GM23338 (cell line): Measurements from ENCODE around the gene EMC9. TPM values are rescaled to one million over a fixed set of nuclear protein-coding genes. Genes with fewer than 3 reads are reported as not detected.

Experiments
- ATAC-seq: fragments of 200-7000 bp; cut with Tn5 transposase; 3 replicates; pipeline ENCODE4 v1.9.1; 2020
- DNase-seq: peaks from one replicate; pipeline ENCODE4 v3.0.0-alpha.2; 2015; ENCODE audit warnings: low spot score
- H2AFZ ChIP-seq: fragments of 200-600 bp; sonication (generic); 2 replicates; pipeline ENCODE4 v1.8.0; 2016; ENCODE audit warnings: antibody characterized with exemption, mild to moderate bottlenecking, moderate library complexity
- H3F3A ChIP-seq: fragments of 200-600 bp; sonication (generic); replicated peaks from 2 replicates; pipeline ENCODE4 v1.8.0; 2017; ENCODE audit warnings: antibody characterized with exemption, mixed run types, low read depth
- H3K27ac ChIP-seq: fragments of 200-600 bp; sonication (generic); 2 replicates; pipeline ENCODE4 v1.6.1; 2016; ENCODE audit warnings: low read depth
- H3K27me3 ChIP-seq: fragments of 200-600 bp; sonication (generic); 2 replicates; pipeline ENCODE4 v1.8.0; 2016; ENCODE audit warnings: mild to moderate bottlenecking, mixed run types, moderate library complexity; ENCODE audit not compliant: insufficient read depth
- H3K36me3 ChIP-seq: fragments of 200-600 bp; sonication (generic); 2 replicates; pipeline ENCODE4 v1.8.0; 2016; ENCODE audit warnings: mild to moderate bottlenecking; ENCODE audit not compliant: insufficient read depth
- H3K4me1 ChIP-seq: fragments of 200-600 bp; sonication (generic); 2 replicates; pipeline ENCODE4 v1.8.0; 2016; ENCODE audit warnings: mild to moderate bottlenecking, moderate library complexity; ENCODE audit not compliant: insufficient read depth
- H3K4me2 ChIP-seq: fragments of 200-600 bp; sonication (generic); 2 replicates; pipeline ENCODE4 v1.7.1; 2017; ENCODE audit warnings: mixed run types
- H3K4me3 ChIP-seq: fragments of 200-600 bp; sonication (generic); 2 replicates; pipeline ENCODE4 v1.6.1; 2016; ENCODE audit warnings: mixed run types
- H3K79me2 ChIP-seq: fragments of 200-600 bp; sonication (generic); replicated peaks from 2 replicates; pipeline ENCODE4 v1.8.0; 2017; ENCODE audit warnings: mild to moderate bottlenecking; ENCODE audit not compliant: insufficient read depth
- H3K9me2 ChIP-seq: fragments of 200-600 bp; sonication (generic); 2 replicates; pipeline ENCODE4 v1.8.0; 2017; ENCODE audit not compliant: insufficient read depth
- H4K20me1 ChIP-seq: fragments of 200-600 bp; sonication (generic); replicated peaks from 2 replicates; pipeline ENCODE4 v1.8.0; 2017; ENCODE audit warnings: mild to moderate bottlenecking; ENCODE audit not compliant: insufficient read depth
- H3K27ac Mint-ChIP-seq: 2 replicates; pipeline ENCODE4 v1.8.0; 2020; ENCODE audit warnings: inconsistent platforms, mild to moderate bottlenecking, moderate library complexity, mixed read lengths
- H3K27me3 Mint-ChIP-seq: 3 replicates; pipeline ENCODE4 v1.8.0; 2022; ENCODE audit warnings: low read depth, mild to moderate bottlenecking, moderate library complexity, mixed read lengths, inconsistent platforms; ENCODE audit not compliant: insufficient read depth, poor library complexity
- H3K36me3 Mint-ChIP-seq: 3 replicates; pipeline ENCODE4 v1.8.0; 2021; ENCODE audit warnings: low read depth, mild to moderate bottlenecking, inconsistent platforms, moderate library complexity, mixed read lengths
- H3K4me1 Mint-ChIP-seq: 3 replicates; pipeline ENCODE4 v1.8.0; 2020; ENCODE audit warnings: mild to moderate bottlenecking, inconsistent platforms, mixed read lengths
- H3K4me3 Mint-ChIP-seq: 3 replicates; pipeline ENCODE4 v1.8.0; 2021; ENCODE audit warnings: moderate library complexity, mild to moderate bottlenecking, inconsistent platforms, mixed read lengths
- H3K9me3 Mint-ChIP-seq: 3 replicates; pipeline ENCODE4 v1.8.0; 2020; ENCODE audit warnings: moderate library complexity, mild to moderate bottlenecking, inconsistent platforms, mixed read lengths
- CREB1 ChIP-seq: fragments of 250-450 bp; sonication (Bioruptor Pico); IDR thresholded peaks from 2 replicates; pipeline ENCODE4 v1.5.0; 2020; ENCODE audit warnings: low read depth, mild to moderate bottlenecking, moderate library complexity
- EZH2 ChIP-seq: fragments of 200-600 bp; sonication (generic); IDR thresholded peaks from one replicate; pipeline ENCODE4 v1.8.0; 2017; ENCODE audit warnings: antibody characterized with exemption, mild to moderate bottlenecking, low read depth; ENCODE audit not compliant: unreplicated experiment
- EZH2phosphoT487 ChIP-seq: fragments of 200-600 bp; sonication (generic); IDR thresholded peaks from one replicate; pipeline ENCODE4 v1.8.1; 2018; ENCODE audit warnings: antibody characterized with exemption; ENCODE audit not compliant: unreplicated experiment
- JUNB ChIP-seq: IDR thresholded peaks from one replicate; pipeline ENCODE4 v1.6.1; 2016; ENCODE audit warnings: antibody characterized with exemption; ENCODE audit not compliant: unreplicated experiment
- NANOG ChIP-seq: IDR thresholded peaks from 2 replicates; pipeline ENCODE4 v1.6.1; 2016; ENCODE audit warnings: antibody characterized with exemption, borderline replicate concordance
- POLR2AphosphoS5 ChIP-seq: IDR thresholded peaks from 2 replicates; pipeline ENCODE4 v1.6.1; 2016; ENCODE audit warnings: antibody characterized with exemption, low read depth
- STAT1 ChIP-seq: IDR thresholded peaks from one replicate; pipeline ENCODE4 v1.6.1; 2016; ENCODE audit warnings: antibody characterized with exemption; ENCODE audit not compliant: unreplicated experiment
- ZNF114 ChIP-seq: fragments of 250-450 bp; sonication (Bioruptor Pico); IDR thresholded peaks from 2 replicates; pipeline ENCODE4 v1.5.0; 2020; ENCODE audit warnings: mild to moderate bottlenecking, moderate library complexity
- ZNF331 ChIP-seq: fragments of 250-450 bp; sonication (Bioruptor Pico); IDR thresholded peaks from 2 replicates; pipeline ENCODE4 v1.5.0; 2020; ENCODE audit warnings: low read depth, mild to moderate bottlenecking, moderate library complexity
- polyA plus RNA-seq: library from polyadenylated mRNA; unstranded; fragments of >200 nt; fragmentation: Nextera tagmentation; extraction: Ambion mirVana; gene quantifications from 2 replicates; pipeline ENCODE4 v1.2.1, GENCODE V29; 2016
- total RNA-seq: library from RNA; depleted of rRNA; stranded (reverse); fragments of >200 nt; shearing (Covaris generic); gene quantifications from 2 replicates; pipeline ENCODE4 v1.2.3, GENCODE V29; 2014
- TF ChIP-seq, protein P1 (sequence below): IDR thresholded peaks from one replicate; pipeline ENCODE4 v1.6.1; 2018; ENCODE audit warnings: antibody characterized with exemption; ENCODE audit not compliant: unreplicated experiment
- TF ChIP-seq, protein P2 (sequence below): fragments of 250-450 bp; sonication (Bioruptor Pico); IDR thresholded peaks from 2 replicates; pipeline ENCODE4 v1.5.0; 2020; ENCODE audit warnings: mild to moderate bottlenecking, moderate library complexity

Gene EMC9
- total and polyA plus RNA-seq, 2 experiments from 2014 or later: 30.0 to 64.2 TPM

DNA sequence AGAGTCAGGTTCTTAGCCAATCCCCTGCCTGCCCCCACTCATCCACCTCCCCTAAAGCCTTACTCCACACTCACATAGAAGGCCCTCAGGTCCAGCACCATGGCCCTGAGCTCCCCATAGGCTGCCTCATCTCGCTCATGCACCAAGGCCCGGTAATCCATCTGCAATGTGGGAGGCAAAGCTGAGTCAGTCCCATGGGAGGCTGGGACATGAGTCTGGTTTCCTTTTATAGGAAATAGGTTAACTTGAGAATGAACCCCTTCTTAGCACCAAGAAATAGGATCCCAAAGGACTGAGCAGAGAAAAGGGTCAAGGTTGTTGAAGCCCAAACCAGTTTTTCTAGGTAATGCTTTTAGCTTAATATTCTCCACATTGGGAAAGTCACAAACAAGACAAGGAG is 2.1 kb upstream of the EMC9 start:
- no peak overlapping the region for H3K4me2 ChIP-seq
- no peak for DNase-seq
- TF ChIP-seq ZNF331 (CRISPR knock-in tag): no peak
- TF ChIP-seq POLR2AphosphoS5: no peak
- peaks cover 16% of the 10 kb centered on the region for H4K20me1 ChIP-seq
- no peak overlapping the region for H3K4me3 ChIP-seq
- H3K27ac ChIP-seq: no peak overlapping the region
- Mint-ChIP-seq H3K36me3 (peaks cover 49% of the 10 kb centered on the region), H3K4me3 (no peak overlapping the region), H3K9me3 (no peaks in the 10 kb centered on the region), H3K27me3 (peaks cover 27% of the 10 kb centered on the region), H3K27ac (no peak overlapping the region), H3K4me1 (peaks cover 35% of the 10 kb centered on the region)
- H3K9me2 ChIP-seq: no peaks in the 10 kb centered on the region
- peaks cover 23% of the 10 kb centered on the region for H3K4me1 ChIP-seq
- H3K36me3 ChIP-seq: peaks cover 15% of the 10 kb centered on the region; the same call in 1 of the 2 replicates
- no peak overlapping the region for H2AFZ ChIP-seq
- H3K79me2 ChIP-seq: peaks cover 46% of the 10 kb centered on the region
- no peaks in the 10 kb centered on the region for H3K27me3 ChIP-seq
- no peak for ATAC-seq
- H3F3A ChIP-seq: peaks cover 21% of the 10 kb centered on the region

DNA sequence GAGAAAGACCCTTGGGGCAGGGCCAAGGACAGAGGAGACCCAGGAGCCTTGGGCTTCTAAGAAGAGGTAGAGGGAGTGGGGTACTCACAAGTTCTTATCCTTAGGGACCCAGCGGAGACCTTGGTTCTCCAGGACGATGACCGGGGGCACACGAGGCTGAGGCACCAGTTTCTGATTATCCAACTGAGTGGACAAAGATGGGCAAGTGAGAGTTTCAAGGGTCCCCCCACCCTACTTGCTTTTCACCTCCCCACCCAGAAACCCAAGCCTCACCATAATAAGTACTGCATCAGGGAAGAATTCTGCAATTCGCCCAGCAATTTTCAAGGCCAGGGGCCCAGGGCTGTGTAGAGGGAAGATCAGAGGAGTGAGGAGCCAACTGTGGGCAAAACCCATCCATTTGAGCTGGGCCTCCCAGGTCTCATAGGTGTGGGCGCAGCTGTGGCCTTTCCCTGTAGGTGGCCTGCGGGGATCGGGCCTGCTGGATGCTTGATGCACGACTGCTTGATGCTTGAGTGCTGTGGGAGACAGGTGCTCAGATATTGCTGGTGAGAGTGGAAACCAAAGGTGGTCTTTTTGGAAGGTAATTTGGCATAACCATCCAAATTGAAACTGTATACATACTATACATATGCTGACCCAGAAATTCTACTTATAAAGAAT is 2.0 kb downstream of the EMC9 start:
- Histone ChIP-seq H3K79me2 (peaks cover 20% of the 10 kb centered on the region), H3K9me2 (no peaks in the 10 kb centered on the region), H3K27ac (no peak overlapping the region), H3K36me3 (peaks cover 18% of the 10 kb centered on the region; the same call in 1 of the 2 replicates), H3K4me2 (peak overlapping the region; percentile 95), H4K20me1 (peaks cover 9% of the 10 kb centered on the region), H3K4me1 (peaks cover 25% of the 10 kb centered on the region), H2AFZ (no peak overlapping the region), H3K27me3 (no peaks in the 10 kb centered on the region), H3F3A (peaks cover 39% of the 10 kb centered on the region), H3K4me3 (peak overlapping the region; percentile 99)
- peak; percentile 38 for DNase-seq
- H3K9me3 Mint-ChIP-seq: no peaks in the 10 kb centered on the region
- peaks cover 38% of the 10 kb centered on the region for H3K4me1 Mint-ChIP-seq
- peak overlapping the region; percentile 67; the same call in 1 of the 2 replicates for H3K27ac Mint-ChIP-seq
- H3K4me3 Mint-ChIP-seq: peak overlapping the region; percentile 99
- peaks cover 25% of the 10 kb centered on the region for H3K27me3 Mint-ChIP-seq
- peaks cover 49% of the 10 kb centered on the region for H3K36me3 Mint-ChIP-seq
- ATAC-seq: no peak
- no peak for TF ChIP-seq POLR2AphosphoS5
- no peak for TF ChIP-seq EZH2phosphoT487
- no peak for TF ChIP-seq ZNF114 (CRISPR knock-in tag)
- TF ChIP-seq CREB1: no peak
- no peak for TF ChIP-seq JUNB
- TF ChIP-seq NANOG: no peak
- TF ChIP-seq STAT1: no peak
- no peak for TF ChIP-seq ZNF331 (CRISPR knock-in tag)
- TF ChIP-seq, protein P1, sequence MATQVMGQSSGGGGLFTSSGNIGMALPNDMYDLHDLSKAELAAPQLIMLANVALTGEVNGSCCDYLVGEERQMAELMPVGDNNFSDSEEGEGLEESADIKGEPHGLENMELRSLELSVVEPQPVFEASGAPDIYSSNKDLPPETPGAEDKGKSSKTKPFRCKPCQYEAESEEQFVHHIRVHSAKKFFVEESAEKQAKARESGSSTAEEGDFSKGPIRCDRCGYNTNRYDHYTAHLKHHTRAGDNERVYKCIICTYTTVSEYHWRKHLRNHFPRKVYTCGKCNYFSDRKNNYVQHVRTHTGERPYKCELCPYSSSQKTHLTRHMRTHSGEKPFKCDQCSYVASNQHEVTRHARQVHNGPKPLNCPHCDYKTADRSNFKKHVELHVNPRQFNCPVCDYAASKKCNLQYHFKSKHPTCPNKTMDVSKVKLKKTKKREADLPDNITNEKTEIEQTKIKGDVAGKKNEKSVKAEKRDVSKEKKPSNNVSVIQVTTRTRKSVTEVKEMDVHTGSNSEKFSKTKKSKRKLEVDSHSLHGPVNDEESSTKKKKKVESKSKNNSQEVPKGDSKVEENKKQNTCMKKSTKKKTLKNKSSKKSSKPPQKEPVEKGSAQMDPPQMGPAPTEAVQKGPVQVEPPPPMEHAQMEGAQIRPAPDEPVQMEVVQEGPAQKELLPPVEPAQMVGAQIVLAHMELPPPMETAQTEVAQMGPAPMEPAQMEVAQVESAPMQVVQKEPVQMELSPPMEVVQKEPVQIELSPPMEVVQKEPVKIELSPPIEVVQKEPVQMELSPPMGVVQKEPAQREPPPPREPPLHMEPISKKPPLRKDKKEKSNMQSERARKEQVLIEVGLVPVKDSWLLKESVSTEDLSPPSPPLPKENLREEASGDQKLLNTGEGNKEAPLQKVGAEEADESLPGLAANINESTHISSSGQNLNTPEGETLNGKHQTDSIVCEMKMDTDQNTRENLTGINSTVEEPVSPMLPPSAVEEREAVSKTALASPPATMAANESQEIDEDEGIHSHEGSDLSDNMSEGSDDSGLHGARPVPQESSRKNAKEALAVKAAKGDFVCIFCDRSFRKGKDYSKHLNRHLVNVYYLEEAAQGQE: no peak
- TF ChIP-seq EZH2: no peak
- TF ChIP-seq, protein P2, sequence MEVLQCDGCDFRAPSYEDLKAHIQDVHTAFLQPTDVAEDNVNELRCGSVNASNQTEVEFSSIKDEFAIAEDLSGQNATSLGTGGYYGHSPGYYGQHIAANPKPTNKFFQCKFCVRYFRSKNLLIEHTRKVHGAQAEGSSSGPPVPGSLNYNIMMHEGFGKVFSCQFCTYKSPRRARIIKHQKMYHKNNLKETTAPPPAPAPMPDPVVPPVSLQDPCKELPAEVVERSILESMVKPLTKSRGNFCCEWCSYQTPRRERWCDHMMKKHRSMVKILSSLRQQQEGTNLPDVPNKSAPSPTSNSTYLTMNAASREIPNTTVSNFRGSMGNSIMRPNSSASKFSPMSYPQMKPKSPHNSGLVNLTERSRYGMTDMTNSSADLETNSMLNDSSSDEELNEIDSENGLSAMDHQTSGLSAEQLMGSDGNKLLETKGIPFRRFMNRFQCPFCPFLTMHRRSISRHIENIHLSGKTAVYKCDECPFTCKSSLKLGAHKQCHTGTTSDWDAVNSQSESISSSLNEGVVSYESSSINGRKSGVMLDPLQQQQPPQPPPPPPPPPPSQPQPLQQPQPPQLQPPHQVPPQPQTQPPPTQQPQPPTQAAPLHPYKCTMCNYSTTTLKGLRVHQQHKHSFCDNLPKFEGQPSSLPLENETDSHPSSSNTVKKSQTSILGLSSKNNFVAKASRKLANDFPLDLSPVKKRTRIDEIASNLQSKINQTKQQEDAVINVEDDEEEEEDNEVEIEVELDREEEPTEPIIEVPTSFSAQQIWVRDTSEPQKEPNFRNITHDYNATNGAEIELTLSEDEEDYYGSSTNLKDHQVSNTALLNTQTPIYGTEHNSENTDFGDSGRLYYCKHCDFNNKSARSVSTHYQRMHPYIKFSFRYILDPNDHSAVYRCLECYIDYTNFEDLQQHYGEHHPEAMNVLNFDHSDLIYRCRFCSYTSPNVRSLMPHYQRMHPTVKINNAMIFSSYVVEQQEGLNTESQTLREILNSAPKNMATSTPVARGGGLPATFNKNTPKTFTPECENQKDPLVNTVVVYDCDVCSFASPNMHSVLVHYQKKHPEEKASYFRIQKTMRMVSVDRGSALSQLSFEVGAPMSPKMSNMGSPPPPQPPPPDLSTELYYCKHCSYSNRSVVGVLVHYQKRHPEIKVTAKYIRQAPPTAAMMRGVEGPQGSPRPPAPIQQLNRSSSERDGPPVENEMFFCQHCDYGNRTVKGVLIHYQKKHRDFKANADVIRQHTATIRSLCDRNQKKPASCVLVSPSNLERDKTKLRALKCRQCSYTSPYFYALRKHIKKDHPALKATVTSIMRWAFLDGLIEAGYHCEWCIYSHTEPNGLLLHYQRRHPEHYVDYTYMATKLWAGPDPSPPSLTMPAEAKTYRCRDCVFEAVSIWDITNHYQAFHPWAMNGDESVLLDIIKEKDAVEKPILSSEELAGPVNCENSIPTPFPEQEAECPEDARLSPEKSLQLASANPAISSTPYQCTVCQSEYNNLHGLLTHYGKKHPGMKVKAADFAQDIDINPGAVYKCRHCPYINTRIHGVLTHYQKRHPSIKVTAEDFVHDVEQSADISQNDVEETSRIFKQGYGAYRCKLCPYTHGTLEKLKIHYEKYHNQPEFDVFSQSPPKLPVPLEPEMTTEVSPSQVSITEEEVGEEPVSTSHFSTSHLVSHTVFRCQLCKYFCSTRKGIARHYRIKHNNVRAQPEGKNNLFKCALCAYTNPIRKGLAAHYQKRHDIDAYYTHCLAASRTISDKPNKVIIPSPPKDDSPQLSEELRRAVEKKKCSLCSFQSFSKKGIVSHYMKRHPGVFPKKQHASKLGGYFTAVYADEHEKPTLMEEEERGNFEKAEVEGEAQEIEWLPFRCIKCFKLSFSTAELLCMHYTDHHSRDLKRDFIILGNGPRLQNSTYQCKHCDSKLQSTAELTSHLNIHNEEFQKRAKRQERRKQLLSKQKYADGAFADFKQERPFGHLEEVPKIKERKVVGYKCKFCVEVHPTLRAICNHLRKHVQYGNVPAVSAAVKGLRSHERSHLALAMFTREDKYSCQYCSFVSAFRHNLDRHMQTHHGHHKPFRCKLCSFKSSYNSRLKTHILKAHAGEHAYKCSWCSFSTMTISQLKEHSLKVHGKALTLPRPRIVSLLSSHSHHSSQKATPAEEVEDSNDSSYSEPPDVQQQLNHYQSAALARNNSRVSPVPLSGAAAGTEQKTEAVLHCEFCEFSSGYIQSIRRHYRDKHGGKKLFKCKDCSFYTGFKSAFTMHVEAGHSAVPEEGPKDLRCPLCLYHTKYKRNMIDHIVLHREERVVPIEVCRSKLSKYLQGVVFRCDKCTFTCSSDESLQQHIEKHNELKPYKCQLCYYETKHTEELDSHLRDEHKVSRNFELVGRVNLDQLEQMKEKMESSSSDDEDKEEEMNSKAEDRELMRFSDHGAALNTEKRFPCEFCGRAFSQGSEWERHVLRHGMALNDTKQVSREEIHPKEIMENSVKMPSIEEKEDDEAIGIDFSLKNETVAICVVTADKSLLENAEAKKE (CRISPR knock-in tag): no peak
